Measurements from ENCODE around the gene SPATC1L. TPM values are rescaled to one million over a fixed set of nuclear protein-coding genes. Genes with fewer than 3 reads are reported as not detected.

SPATC1L gene
- total RNA-seq, 2 experiments from 2014 or later = 23.2 to 24.2 TPM

DNA sequence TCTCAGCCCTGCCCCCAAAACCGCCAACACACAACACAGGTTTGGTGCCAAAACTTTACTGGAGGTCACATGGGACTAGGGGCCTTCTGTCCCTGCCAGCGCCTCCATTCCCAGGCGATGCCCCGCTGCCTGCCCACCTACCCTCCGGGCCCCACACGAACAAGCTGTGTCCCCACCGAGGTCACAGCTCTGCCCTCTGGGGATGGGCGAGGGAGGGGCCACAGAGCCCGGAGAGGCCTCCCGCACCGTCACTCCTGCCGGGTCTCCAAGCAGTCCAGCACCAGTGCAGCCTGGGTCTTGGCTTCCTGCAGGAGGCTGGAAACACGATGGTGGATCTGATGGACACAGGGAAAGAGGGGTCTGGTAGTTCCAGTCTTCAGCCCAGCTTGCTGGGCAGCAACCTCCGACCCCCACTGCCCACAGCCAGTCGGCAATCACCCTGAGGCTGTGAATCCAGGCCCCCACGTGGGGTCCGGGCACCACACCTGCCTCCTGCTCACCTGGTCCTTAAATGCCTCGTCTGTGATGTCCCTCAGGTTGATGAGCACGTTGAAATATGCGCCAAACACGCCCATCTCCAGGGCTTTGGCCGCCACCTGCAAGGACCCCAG lies 47.4 kb downstream of the SPATC1L start:
- H3K27ac Mint-ChIP-seq = no peak overlapping the region
- no peaks in the 10 kb centered on the region for H3K27me3 Mint-ChIP-seq
- intact Hi-C loops (cut with micrococcal nuclease) = no loop called here
- no peaks in the 10 kb centered on the region for H3K36me3 Mint-ChIP-seq (ENCODE audit: low read depth)
- DNase-seq (no peak), ATAC-seq (no peak)
- POLR2A ChIA-PET = no interaction called here
- H3K4me3 Mint-ChIP-seq = no peak overlapping the region
- H3K9me3 Mint-ChIP-seq = no peaks in the 10 kb centered on the region
- CTCF ChIA-PET = no interaction called here
- TF ChIP-seq, protein P1, sequence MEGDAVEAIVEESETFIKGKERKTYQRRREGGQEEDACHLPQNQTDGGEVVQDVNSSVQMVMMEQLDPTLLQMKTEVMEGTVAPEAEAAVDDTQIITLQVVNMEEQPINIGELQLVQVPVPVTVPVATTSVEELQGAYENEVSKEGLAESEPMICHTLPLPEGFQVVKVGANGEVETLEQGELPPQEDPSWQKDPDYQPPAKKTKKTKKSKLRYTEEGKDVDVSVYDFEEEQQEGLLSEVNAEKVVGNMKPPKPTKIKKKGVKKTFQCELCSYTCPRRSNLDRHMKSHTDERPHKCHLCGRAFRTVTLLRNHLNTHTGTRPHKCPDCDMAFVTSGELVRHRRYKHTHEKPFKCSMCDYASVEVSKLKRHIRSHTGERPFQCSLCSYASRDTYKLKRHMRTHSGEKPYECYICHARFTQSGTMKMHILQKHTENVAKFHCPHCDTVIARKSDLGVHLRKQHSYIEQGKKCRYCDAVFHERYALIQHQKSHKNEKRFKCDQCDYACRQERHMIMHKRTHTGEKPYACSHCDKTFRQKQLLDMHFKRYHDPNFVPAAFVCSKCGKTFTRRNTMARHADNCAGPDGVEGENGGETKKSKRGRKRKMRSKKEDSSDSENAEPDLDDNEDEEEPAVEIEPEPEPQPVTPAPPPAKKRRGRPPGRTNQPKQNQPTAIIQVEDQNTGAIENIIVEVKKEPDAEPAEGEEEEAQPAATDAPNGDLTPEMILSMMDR (IDR thresholded peaks at IDR 0.05) = no peak
- H3K4me1 Mint-ChIP-seq (ENCODE audit: low read depth) = no peaks in the 10 kb centered on the region

- ATAC-seq = no peak
- intact Hi-C loops (cut with micrococcal nuclease) = no loop called here
- no peak for DNase-seq
- Mint-ChIP-seq H3K27ac (no peak overlapping the region), H3K9me3 (no peaks in the 10 kb centered on the region), H3K4me3 (no peak overlapping the region), H3K27me3 (no peaks in the 10 kb centered on the region), H3K4me1 (ENCODE audit: low read depth) (no peaks in the 10 kb centered on the region), H3K36me3 (ENCODE audit: low read depth) (no peaks in the 10 kb centered on the region)
- CTCF ChIA-PET = no interaction called here
- POLR2A ChIA-PET = no interaction called here
- TF ChIP-seq, protein P1 (IDR thresholded peaks at IDR 0.05) = no peak
These were observed 48.4 kb downstream of the SPATC1L start for GRCh38 chr21:46135782-46136395.

- Mint-ChIP-seq H3K9me3 (no peaks in the 10 kb centered on the region), H3K4me1 (ENCODE audit: low read depth) (no peaks in the 10 kb centered on the region), H3K4me3 (no peak overlapping the region), H3K36me3 (ENCODE audit: low read depth) (no peaks in the 10 kb centered on the region), H3K27me3 (no peaks in the 10 kb centered on the region), H3K27ac (no peak overlapping the region)
- TF ChIP-seq, protein P1 (IDR thresholded peaks at IDR 0.05) = no peak
- DNase-seq (no peak), ATAC-seq (no peak)
- intact Hi-C loops (cut with micrococcal nuclease) = no loop called here
- ChIA-PET POLR2A (no interaction called here), CTCF (no interaction called here)
These were observed 52.2 kb downstream of the SPATC1L start for GRCh38 chr21:46131838-46132651.

DNA sequence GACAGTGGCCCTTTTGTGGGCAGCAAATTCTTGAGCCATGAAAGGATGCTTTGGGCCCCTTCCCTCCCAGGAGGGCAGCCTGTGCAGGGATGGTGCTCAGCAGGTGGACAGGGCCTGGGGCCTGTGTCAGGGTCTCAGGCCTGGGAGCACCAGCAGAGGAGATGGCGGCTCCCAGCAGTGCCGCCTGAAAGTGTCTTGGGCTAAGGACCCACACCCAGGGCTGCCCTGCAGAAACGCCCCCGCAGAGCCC lies 52.7 kb downstream of the SPATC1L start:
- TF ChIP-seq, protein P1 (IDR thresholded peaks at IDR 0.05) = no peak
- DNase-seq (no peak), ATAC-seq (no peak)
- Mint-ChIP-seq H3K27ac (no peak overlapping the region), H3K4me1 (ENCODE audit: low read depth) (no peaks in the 10 kb centered on the region), H3K9me3 (no peaks in the 10 kb centered on the region), H3K4me3 (no peak overlapping the region), H3K27me3 (no peaks in the 10 kb centered on the region), H3K36me3 (ENCODE audit: low read depth) (no peaks in the 10 kb centered on the region)
- intact Hi-C loops (cut with micrococcal nuclease) = no loop called here
- ChIA-PET POLR2A (no interaction called here), CTCF (no interaction called here)

Data from activated CD8-positive, alpha-beta T cell treated with anti-CD3 and anti-CD28 coated beads for 36 hours (primary cell).